Measurements from ENCODE around the gene GOLGA6L6.
"Not testable (repeated sequence)": the region's sequence is repeated elsewhere in the genome, so short reads cannot be mapped to it uniquely, and the experiment has no call there.

The GOLGA6L6 gene, protein sequence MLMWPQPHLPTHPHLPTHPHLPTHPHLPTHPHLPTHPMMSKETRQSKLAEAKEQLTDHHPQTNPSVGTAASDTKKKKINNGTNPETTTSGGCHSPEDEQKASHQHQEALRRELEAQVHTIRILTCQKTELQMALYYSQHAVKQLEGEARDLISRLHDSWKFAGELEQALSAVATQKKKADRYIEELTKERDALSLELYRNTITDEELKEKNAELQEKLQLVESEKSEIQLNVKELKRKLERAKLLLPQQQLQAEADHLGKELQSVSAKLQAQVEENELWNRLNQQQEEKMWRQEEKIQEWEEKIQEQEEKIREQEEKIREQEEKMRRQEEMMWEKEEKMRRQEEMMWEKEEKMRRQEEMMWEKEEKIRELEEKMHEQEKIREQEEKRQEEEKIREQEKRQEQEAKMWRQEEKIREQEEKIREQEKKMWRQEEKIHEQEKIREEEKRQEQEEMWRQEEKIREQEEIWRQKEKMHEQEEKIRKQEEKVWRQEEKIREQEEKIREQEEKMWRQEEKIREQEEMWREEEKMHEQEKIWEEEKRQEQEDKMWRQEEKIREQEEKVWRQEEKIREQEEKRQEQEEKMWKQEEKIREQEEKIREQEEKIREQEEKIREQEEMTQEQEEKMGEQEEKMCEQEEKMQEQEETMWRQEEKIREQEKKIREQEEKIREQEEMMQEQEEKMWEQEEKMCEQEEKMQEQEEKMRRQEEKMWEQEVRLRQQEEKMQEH

DNA sequence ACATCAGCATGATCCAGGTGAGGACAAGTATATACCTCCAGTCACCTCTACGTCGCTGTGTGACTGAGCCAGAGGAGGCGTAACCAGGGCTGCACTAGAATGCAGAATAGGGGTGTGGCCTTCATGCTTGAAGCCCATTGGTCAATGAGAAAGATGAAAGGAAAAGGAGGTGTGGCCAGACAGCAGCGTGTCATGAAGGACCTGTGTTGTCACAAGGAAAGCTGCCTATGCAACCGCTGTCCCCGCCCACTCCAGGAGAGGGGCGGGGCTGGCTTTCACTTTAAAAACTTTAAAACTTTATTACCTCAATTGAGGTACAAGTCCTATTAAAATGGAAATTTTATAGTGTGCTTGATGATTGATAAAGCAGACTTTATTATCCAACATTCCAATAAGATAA is at the start of gene GOLGA6L6:
Gene GOLGA6L6 (minus strand): TSS at position 101 of the 400 bp plus-strand sequence. CDS start 91 bp downstream, at position 10.
- H3K4me1 Mint-ChIP-seq (ENCODE audit: low read depth); H3K27ac Mint-ChIP-seq; H3K9me3 Mint-ChIP-seq; H3K27me3 Mint-ChIP-seq; H3K36me3 Mint-ChIP-seq (ENCODE audit: low read depth); H3K4me3 Mint-ChIP-seq: not testable (repeated sequence)

DNA sequence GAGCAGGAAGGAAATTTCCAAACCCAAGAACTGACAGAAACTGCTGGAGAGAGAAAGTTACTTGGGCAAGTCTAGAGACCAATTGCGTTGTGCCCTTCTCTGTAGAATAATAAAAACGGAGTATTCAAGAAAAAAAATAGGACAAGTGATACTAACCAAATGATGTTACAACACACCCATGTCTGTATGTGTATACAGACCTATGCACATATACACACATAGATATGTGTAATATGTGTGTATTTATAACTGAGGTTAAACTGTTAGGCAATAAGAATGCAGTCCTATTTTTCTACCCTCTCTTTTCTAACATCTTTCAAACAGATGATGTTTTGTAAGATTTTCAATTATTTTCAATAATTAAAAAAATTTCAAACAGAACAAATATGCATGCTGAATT is 48.5 kb upstream of the GOLGA6L6 start:
- H3K4me1 Mint-ChIP-seq (ENCODE audit: low read depth); H3K27me3 Mint-ChIP-seq; H3K36me3 Mint-ChIP-seq (ENCODE audit: low read depth); H3K9me3 Mint-ChIP-seq; H3K4me3 Mint-ChIP-seq; H3K27ac Mint-ChIP-seq: not testable (repeated sequence)

DNA sequence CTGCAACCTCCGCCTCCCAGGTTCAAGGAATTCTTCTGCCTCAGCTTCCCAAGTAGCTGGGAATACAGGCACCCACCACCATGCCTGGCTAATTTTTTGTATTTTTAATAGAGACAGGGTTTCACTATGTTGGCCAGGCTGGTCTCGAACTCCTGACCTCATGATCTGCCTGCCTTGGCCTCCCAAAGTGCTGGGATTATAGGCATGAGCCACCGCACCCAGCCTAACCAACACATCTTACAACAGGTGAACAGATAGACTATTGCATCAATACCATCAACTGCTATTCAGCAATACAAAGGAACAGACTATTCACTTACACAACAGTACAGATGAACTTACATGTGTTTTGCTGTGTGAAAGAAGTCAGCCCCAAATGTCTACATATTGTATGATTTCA is 45.2 kb upstream of the GOLGA6L6 start:
- H3K27ac Mint-ChIP-seq; H3K27me3 Mint-ChIP-seq; H3K9me3 Mint-ChIP-seq; H3K4me1 Mint-ChIP-seq (ENCODE audit: low read depth); H3K4me3 Mint-ChIP-seq; H3K36me3 Mint-ChIP-seq (ENCODE audit: low read depth): not testable (repeated sequence)

DNA sequence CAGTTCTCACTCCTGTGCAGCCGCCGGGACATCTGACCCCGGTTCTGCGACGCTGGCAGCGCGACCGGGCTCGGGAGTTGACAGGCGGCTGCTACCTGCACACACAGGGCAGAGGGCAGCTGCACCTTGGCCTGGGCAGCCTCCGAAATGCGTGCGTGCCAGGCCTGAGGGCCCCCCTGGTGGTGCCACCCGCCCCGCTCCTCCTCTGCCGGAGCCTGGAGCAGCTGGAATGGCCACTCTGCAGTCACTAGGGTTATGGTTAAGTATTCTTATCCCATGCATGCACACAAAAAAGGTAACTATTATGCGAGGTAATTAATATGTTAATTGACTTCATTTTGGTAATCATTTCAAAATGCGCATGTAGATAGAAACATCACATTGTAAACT is 41.1 kb upstream of the GOLGA6L6 start:
- H3K27ac Mint-ChIP-seq; H3K4me3 Mint-ChIP-seq; H3K36me3 Mint-ChIP-seq (ENCODE audit: low read depth); H3K27me3 Mint-ChIP-seq; H3K4me1 Mint-ChIP-seq (ENCODE audit: low read depth); H3K9me3 Mint-ChIP-seq: not testable (repeated sequence)

DNA sequence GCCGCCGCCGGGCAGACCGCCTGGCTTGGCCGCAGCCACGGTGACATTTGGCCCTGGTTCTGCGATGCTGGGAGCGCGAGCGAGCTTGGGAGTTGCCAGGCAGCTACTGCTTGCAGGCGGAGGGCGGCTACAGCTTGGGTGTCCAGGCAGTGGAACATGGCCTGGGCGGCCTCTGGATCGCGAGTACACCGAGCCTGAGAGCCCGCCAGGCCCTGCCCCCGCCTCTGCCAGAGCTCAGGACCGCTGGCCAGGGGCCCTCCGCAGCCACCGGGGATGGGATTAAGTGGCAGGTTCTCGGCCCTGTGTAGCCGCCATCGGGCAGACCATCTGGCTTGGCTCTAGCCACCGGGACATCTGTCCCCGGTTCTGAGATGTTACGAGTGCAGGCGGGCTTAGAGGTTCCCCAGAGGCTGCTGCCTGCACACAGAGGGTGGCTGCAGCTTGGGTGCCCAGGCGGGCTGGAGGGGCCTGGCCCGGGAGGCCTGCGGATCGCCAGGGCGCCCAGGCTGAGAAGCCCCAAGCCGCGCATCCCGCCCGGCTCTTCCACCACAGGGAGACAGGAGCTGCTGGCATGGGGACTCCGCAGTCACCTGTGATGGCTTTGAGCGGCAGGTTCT is 40.6 kb upstream of the GOLGA6L6 start:
- not testable (repeated sequence) for H3K36me3 Mint-ChIP-seq (ENCODE audit: low read depth); H3K9me3 Mint-ChIP-seq; H3K4me1 Mint-ChIP-seq (ENCODE audit: low read depth); H3K27ac Mint-ChIP-seq; H3K4me3 Mint-ChIP-seq; H3K27me3 Mint-ChIP-seq

DNA sequence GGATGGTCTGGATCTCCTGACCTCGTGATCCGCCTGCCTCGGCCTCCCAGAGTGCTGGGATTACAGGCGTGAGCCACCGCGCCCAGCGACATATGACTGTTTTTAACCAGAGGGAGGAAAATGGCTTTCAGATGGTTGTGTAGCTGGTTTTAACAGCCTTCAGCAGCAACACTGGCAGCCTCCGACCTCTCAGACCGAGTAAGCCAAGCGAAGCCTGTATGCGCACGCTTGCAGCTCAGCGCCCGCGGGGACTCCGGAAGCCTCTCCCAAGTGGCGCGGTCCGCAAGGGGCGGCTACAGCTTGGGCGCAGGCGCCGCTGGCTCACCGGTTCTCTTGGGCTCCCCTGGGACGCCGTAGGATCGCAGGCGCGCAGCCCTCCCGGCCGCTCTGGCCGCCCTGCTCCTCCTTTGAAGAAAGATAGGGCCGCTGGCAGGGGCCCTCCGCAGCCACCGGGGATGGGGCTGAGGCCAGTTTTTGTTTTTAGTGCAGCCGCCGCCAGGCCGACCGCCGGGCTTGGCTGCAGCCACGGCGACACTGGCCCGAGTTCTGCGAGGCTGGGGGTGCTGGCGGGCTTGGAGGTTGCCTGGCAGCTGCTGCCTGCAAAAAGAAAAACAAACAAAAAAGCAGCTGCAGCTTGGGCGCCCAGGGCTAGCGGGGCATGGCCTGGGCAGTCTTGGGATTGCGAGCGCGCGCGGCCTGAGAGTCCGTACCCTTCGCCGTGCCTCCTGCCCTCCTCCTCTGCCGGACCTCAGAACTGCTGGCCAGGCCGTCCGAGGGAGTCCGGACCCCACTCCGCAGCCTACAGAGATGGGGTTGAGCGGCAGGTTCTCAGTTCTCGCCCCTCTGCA is 39.9 kb upstream of the GOLGA6L6 start:
- H3K4me3 Mint-ChIP-seq; H3K4me1 Mint-ChIP-seq (ENCODE audit: low read depth); H3K27me3 Mint-ChIP-seq; H3K36me3 Mint-ChIP-seq (ENCODE audit: low read depth); H3K9me3 Mint-ChIP-seq; H3K27ac Mint-ChIP-seq: not testable (repeated sequence)

DNA sequence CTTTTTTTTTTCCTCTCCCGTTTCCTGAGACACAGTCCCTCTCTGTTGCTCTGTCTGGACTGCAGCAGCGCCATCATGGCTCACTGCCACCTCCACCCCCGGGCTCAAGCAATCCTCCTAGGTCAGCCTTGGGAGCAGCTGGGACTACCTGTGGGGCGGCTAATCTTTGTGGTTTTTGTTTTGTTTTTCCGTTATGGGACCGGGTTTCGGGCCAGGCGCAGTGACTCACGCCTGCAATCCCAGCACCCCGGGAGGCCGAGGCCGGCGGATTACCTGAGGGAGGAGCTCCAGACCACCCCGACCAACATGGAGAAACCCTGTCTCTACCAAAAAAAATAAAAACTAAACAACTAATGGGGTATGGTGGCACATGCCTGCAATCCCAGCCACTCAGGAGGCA is 38.1 kb upstream of the GOLGA6L6 start:
- not testable (repeated sequence) for H3K27ac Mint-ChIP-seq

DNA sequence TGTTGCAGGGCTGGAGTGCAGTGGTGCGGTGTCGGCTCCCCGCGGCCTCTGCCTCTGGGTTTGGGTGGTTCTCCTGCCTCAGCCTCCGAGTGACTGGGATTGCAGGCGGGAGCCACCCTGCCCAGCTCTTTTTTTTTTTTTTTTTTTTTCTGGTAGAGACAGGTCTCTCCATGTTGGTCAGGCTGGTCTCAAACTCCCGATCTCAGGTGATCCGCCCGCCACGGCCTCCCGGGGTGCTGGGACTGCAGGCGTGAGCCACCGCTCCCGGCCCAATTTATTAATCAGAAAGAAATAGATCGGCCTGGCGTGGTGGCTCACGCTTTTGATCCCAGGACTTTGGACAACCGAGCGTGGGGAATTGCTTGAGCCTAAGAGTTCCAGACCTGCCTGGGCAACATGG is 9.7 kb upstream of the GOLGA6L6 start:
- not testable (repeated sequence) for H3K27me3 Mint-ChIP-seq; H3K36me3 Mint-ChIP-seq (ENCODE audit: low read depth); H3K4me1 Mint-ChIP-seq (ENCODE audit: low read depth); H3K4me3 Mint-ChIP-seq; H3K27ac Mint-ChIP-seq; H3K9me3 Mint-ChIP-seq

More for the DNA sequence above, 38.1 kb upstream of the GOLGA6L6 start:
- not testable (repeated sequence) for H3K9me3 Mint-ChIP-seq; H3K4me3 Mint-ChIP-seq; H3K36me3 Mint-ChIP-seq (ENCODE audit: low read depth); H3K27me3 Mint-ChIP-seq; H3K4me1 Mint-ChIP-seq (ENCODE audit: low read depth)

DNA sequence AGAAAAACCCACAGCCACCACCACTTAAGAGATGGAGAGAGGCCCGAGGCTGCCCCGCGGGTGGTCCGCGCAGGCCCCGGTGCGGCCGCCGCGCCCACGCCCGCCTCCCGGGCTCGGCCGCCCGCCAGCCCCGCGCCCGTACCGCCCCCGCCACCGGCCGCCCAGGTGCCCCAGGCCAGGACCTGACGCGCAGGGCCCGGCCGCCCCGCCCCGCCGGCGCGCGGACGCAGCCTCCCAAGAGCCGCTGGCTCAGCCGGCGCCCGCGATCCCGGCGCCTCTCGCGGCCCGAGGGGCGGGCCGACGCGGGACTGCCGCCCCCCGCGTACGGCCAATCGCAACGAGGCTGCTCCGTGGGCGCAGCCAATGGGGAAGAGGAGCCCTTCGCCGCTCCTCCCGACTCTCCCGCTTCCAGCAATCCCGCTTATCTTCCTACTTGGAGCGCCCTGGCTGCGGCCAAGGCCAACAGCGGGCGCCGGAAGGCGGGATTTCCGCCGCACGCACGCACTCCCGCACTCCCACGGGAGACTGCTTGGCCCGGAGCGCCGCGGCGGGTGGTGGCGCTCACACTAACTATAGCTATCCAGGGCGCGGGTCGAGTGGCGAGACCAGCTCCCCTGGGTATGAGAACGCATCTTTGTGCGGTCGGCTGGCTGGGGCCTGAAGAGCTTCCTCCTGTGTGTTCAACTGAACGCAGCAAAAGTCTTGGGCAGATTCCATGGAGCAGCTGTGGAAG is 35.5 kb downstream of the GOLGA6L6 start:
- H3K4me3 Mint-ChIP-seq; H3K36me3 Mint-ChIP-seq (ENCODE audit: low read depth); H3K4me1 Mint-ChIP-seq (ENCODE audit: low read depth); H3K27me3 Mint-ChIP-seq; H3K27ac Mint-ChIP-seq; H3K9me3 Mint-ChIP-seq: not testable (repeated sequence)

DNA sequence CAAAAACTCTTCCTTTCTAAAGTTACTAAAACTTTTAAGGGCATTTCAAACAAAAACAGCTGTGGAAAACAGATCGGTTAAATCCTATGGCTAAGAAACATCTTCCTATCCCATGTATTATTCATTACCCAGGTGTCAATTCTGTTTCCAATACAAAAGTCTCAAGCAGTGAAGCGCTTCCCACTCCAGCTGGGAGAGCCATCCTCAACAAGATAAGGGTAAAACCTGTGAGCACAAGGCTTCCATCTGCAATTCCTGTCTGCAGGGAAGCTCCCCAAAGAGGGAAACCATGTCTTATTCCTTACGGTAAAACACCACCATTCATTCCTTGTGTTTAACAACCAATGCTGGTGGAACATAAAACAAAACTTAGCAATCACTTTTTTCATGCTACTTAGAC is 38.8 kb downstream of the GOLGA6L6 start:
- H3K9me3 Mint-ChIP-seq; H3K27ac Mint-ChIP-seq; H3K4me3 Mint-ChIP-seq; H3K36me3 Mint-ChIP-seq (ENCODE audit: low read depth); H3K27me3 Mint-ChIP-seq; H3K4me1 Mint-ChIP-seq (ENCODE audit: low read depth): not testable (repeated sequence)

DNA sequence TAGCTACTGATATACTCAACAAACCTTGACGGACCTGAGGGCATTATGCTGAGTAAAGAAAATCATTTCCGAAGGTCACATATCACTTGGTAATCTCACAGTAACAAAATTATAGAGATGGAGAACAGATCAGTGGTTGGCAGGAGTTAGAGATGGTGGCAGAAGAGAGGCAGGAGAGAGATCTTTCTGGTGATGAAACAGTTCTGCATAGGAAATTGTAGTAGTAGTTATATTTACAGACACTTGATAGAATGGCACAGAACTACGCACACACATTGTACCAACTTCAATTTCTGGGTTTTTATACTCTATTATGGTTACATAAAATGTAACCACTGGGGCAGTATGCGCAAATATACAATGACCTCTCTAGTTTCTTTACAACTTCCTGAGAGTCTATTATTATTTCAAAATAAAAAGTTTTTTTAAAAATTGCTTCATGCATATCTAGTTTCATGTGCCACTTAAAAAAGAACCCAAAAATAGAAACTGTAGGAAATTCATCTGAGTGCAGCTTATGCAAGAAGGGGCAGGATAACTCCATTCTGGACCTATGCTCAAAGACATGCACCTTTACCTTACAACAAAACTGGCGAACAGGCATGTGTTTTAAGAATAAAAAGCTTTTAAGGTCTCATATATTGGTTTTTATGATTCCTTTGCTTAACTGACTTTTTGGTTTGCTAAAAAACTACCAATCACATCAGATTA is 39.9 kb downstream of the GOLGA6L6 start:
- H3K4me3 Mint-ChIP-seq; H3K27ac Mint-ChIP-seq; H3K27me3 Mint-ChIP-seq; H3K9me3 Mint-ChIP-seq; H3K36me3 Mint-ChIP-seq (ENCODE audit: low read depth); H3K4me1 Mint-ChIP-seq (ENCODE audit: low read depth): not testable (repeated sequence)

DNA sequence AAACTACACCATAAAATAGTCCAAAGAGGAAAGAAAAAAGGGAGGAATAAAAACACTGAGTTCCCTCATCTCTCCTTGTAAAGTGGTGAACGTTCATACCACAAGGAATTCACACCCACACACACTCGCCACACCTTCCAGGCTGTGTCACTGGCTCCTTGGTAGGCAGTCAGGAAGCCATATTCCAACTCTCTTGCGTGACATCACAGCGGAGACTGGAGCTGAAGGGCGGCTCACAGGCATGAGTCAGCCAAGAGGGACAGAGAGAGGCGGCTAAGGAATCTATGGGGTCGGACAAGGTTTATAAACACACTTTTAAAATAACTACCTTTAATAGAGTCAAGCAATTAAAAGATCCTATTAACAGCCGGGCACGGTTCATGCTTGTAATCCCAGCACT is 43.8 kb downstream of the GOLGA6L6 start:
- not testable (repeated sequence) for H3K4me1 Mint-ChIP-seq (ENCODE audit: low read depth); H3K9me3 Mint-ChIP-seq; H3K36me3 Mint-ChIP-seq (ENCODE audit: low read depth); H3K27me3 Mint-ChIP-seq; H3K4me3 Mint-ChIP-seq; H3K27ac Mint-ChIP-seq

DNA sequence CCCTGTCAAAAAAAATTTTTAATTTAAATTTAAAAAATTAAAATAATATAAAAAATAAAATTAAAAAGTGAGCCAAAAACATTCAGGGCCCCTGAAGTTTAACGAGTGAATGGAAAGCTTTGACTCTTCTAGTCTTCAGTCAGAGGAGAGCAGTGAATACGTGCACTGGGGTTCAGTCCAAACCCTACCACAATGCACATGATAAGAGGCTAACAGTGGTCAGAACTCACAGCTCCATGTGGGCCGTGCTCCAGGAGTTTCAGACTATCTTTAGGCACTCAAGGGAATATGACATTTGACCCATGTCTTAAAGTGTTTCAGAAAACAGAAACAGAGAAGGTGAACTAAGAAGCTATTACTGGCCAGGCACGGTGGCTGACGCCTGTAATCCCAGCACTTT is 48.6 kb downstream of the GOLGA6L6 start:
- H3K27me3 Mint-ChIP-seq; H3K9me3 Mint-ChIP-seq; H3K27ac Mint-ChIP-seq; H3K4me1 Mint-ChIP-seq (ENCODE audit: low read depth); H3K4me3 Mint-ChIP-seq; H3K36me3 Mint-ChIP-seq (ENCODE audit: low read depth): not testable (repeated sequence)

DNA sequence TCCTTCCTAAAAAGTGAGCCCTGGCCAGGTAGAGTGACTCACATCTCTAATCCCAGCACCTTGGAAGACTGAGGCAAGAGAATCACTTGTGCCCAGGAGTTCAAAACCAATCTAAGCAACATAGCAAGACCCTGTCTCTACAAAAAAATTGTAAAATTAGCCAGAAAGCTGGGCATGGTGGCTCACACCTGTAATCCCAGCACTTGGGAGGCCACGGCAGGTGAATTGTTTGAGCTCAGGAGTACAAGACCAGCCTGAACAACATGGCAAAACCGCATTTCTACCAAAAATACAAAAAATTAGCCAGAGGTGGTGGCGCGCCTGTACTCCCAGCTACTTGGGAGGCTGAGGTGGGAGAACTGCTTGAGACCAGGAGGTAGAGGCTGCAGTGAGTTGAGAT is 49.0 kb downstream of the GOLGA6L6 start:
- H3K27ac Mint-ChIP-seq; H3K27me3 Mint-ChIP-seq; H3K36me3 Mint-ChIP-seq (ENCODE audit: low read depth); H3K9me3 Mint-ChIP-seq; H3K4me1 Mint-ChIP-seq (ENCODE audit: low read depth); H3K4me3 Mint-ChIP-seq: not testable (repeated sequence)
